Activated CD8-positive, alpha-beta T cell treated with anti-CD3 and anti-CD28 coated beads, Interleukin-2, amount 10 ng/mL, durations not matched to agents 7 days and 5 days (primary cell): Measurements from ENCODE around the gene PADI2. TPM values are rescaled to one million over a fixed set of nuclear protein-coding genes. Genes with fewer than 3 reads are reported as not detected.
A peak's percentile ranks its signal among the peaks of the same experiment; 100 is the strongest.

Experiments used
- ATAC-seq: fragments of 150-1000 bp; cut with Tn5 transposase; one replicate; pipeline ENCODE4 v1.10.0; 2021; ENCODE audit warnings: moderate library complexity
- CTCF ChIA-PET: fragments of 350-600 bp; sonication (Branson Sonifier 250); formaldehyde crosslinking; loops from one replicate; lab custom pipeline; 2021; ENCODE audit warnings: antibody characterized with exemption; lab: Charles Lee
- POLR2A ChIA-PET: fragments of 350-600 bp; sonication (Branson Sonifier 250); formaldehyde crosslinking; loops from one replicate; lab custom pipeline; 2021; ENCODE audit warnings: antibody characterized with exemption; lab: Charles Lee
- DNase-seq: peaks from one replicate; pipeline ENCODE4 v3.0.0-alpha.2; 2020
- H3K27ac Mint-ChIP-seq: one replicate; pipeline ENCODE4 v1.8.0; 2021; ENCODE audit warnings: mild to moderate bottlenecking, mixed read lengths
- H3K27me3 Mint-ChIP-seq: one replicate; pipeline ENCODE4 v1.8.0; 2021; ENCODE audit warnings: low read depth, mixed read lengths
- H3K36me3 Mint-ChIP-seq: one replicate; pipeline ENCODE4 v1.8.0; 2021; ENCODE audit warnings: low read depth, mixed read lengths
- H3K4me1 Mint-ChIP-seq: one replicate; pipeline ENCODE4 v1.8.0; 2021; ENCODE audit warnings: low read depth, mixed read lengths
- H3K4me3 Mint-ChIP-seq: one replicate; pipeline ENCODE4 v1.8.0; 2021; ENCODE audit warnings: mild to moderate bottlenecking, mixed read lengths
- H3K9me3 Mint-ChIP-seq: one replicate; pipeline ENCODE4 v1.8.0; 2022; ENCODE audit warnings: mixed read lengths; ENCODE audit not compliant: insufficient read depth
- total RNA-seq, 2 experiments: library from RNA; stranded (reverse); gene quantifications; one replicate each; pipeline ENCODE4 v1.2.3, GENCODE V29; 2021

Gene PADI2
- total RNA-seq, 2 experiments from 2014 or later, result not detected

GRCh38 chr1:17024721-17025120 is 94.5 kb downstream of the PADI2 start:
- DNase-seq, result no peak
- Mint-ChIP-seq H3K4me3 (no peak overlapping the region), H3K4me1 (peaks cover 7% of the 10 kb centered on the region), H3K27ac (peak overlapping the region; percentile 20), H3K9me3 (no peaks in the 10 kb centered on the region), H3K27me3 (no peaks in the 10 kb centered on the region), H3K36me3 (peaks cover 53% of the 10 kb centered on the region)
- ChIA-PET CTCF (interaction anchor here (2.1 kb wide), 1 partner anchor 24 kb away, joined by 7 read pairs; no protein-coding TSS in a partner anchor), POLR2A (no interaction called here)
- no peak for ATAC-seq

- ATAC-seq (no peak), DNase-seq (no peak)
- Mint-ChIP-seq H3K27ac (no peak overlapping the region), H3K4me3 (no peak overlapping the region), H3K36me3 (peaks cover 57% of the 10 kb centered on the region), H3K27me3 (no peaks in the 10 kb centered on the region), H3K4me1 (peaks cover 16% of the 10 kb centered on the region), H3K9me3 (no peaks in the 10 kb centered on the region)
- CTCF ChIA-PET, result interaction anchor here (1.3 to 2.1 kb wide), 2 partner anchors 11 to 25 kb away, joined by 3 to 7 read pairs; no protein-coding TSS in a partner anchor
- POLR2A ChIA-PET, result no interaction called here
Measured at GRCh38 chr1:17023573-17023972, 95.7 kb downstream of the PADI2 start.

GRCh38 chr1:17023102-17023501 is 96.1 kb downstream of the PADI2 start:
- Mint-ChIP-seq H3K4me1 (peaks cover 18% of the 10 kb centered on the region), H3K27me3 (no peaks in the 10 kb centered on the region), H3K36me3 (peaks cover 56% of the 10 kb centered on the region), H3K4me3 (no peak overlapping the region), H3K9me3 (no peaks in the 10 kb centered on the region), H3K27ac (no peak overlapping the region)
- ChIA-PET CTCF (interaction anchor here (0.8 to 2.1 kb wide), 4 partner anchors 10 to 25 kb away, joined by 3 to 7 read pairs (median 4); no protein-coding TSS in a partner anchor), POLR2A (no interaction called here)
- DNase-seq (no peak), ATAC-seq (no peak)

GRCh38 chr1:17021896-17022295 is 97.4 kb downstream of the PADI2 start:
- H3K36me3 Mint-ChIP-seq, result peaks cover 49% of the 10 kb centered on the region
- H3K9me3 Mint-ChIP-seq, result no peaks in the 10 kb centered on the region
- no peak overlapping the region for H3K27ac Mint-ChIP-seq
- ChIA-PET POLR2A (interaction anchor here (1.1 kb wide), 1 partner anchor 117 kb away, joined by 3 read pairs; no protein-coding TSS in a partner anchor), CTCF (interaction anchor here (1.5 kb wide), 1 partner anchor 14 kb away, joined by 5 read pairs; no protein-coding TSS in a partner anchor)
- H3K27me3 Mint-ChIP-seq, result no peaks in the 10 kb centered on the region
- peaks cover 18% of the 10 kb centered on the region for H3K4me1 Mint-ChIP-seq
- H3K4me3 Mint-ChIP-seq, result no peak overlapping the region
- no peak for DNase-seq
- ATAC-seq, result no peak

- CTCF ChIA-PET, result interaction anchor here (0.5 to 1.5 kb wide), 4 partner anchors 11 to 39 kb away, joined by 3 to 5 read pairs (median 4); no protein-coding TSS in a partner anchor
- ATAC-seq (no peak), DNase-seq (no peak)
- H3K27me3 Mint-ChIP-seq, result no peaks in the 10 kb centered on the region
- no peaks in the 10 kb centered on the region for H3K9me3 Mint-ChIP-seq
- POLR2A ChIA-PET, result no interaction called here
- no peak overlapping the region for H3K4me3 Mint-ChIP-seq
- peaks cover 46% of the 10 kb centered on the region for H3K36me3 Mint-ChIP-seq
- H3K27ac Mint-ChIP-seq, result no peak overlapping the region
- peaks cover 18% of the 10 kb centered on the region for H3K4me1 Mint-ChIP-seq
Measured at GRCh38 chr1:17020502-17020901, 98.7 kb downstream of the PADI2 start.

GRCh38 chr1:17018849-17019248 is 100.4 kb downstream of the PADI2 start:
- ChIA-PET POLR2A (interaction anchor here (0.9 kb wide), 1 partner anchor 36 kb away, joined by 4 read pairs; no protein-coding TSS in a partner anchor), CTCF (interaction anchor here (1.2 to 1.3 kb wide), 2 partner anchors 10 to 27 kb away, joined by 4 read pairs; no protein-coding TSS in a partner anchor)
- H3K36me3 Mint-ChIP-seq, result peaks cover 37% of the 10 kb centered on the region
- ATAC-seq (no peak), DNase-seq (no peak)
- no peaks in the 10 kb centered on the region for H3K27me3 Mint-ChIP-seq
- H3K27ac Mint-ChIP-seq, result peak overlapping the region; percentile 30
- peaks cover 19% of the 10 kb centered on the region for H3K4me1 Mint-ChIP-seq
- no peak overlapping the region for H3K4me3 Mint-ChIP-seq
- H3K9me3 Mint-ChIP-seq, result no peaks in the 10 kb centered on the region

- POLR2A ChIA-PET, result no interaction called here
- H3K4me3 Mint-ChIP-seq, result no peak overlapping the region
- peaks cover 31% of the 10 kb centered on the region for H3K36me3 Mint-ChIP-seq
- H3K27ac Mint-ChIP-seq, result no peak overlapping the region
- H3K9me3 Mint-ChIP-seq, result no peaks in the 10 kb centered on the region
- CTCF ChIA-PET, result no interaction called here
- H3K27me3 Mint-ChIP-seq, result peaks cover 4% of the 10 kb centered on the region
- ATAC-seq (no peak), DNase-seq (no peak)
- peaks cover 31% of the 10 kb centered on the region for H3K4me1 Mint-ChIP-seq
Measured at GRCh38 chr1:17017435-17017834, 101.8 kb downstream of the PADI2 start.

Other genes starting within 250 kb of the PADI2 start
- 1,000 to 10,000 TPM; 1,730 to 2,232 TPM for gene RNU1-2, start 223.5 kb downstream of the PADI2 start, total RNA-seq
- gene CROCC, start 197.5 kb downstream of the PADI2 start, total RNA-seq, result 10 to 100 TPM; 31.7 to 33.1 TPM
- gene MFAP2, start 138.8 kb downstream of the PADI2 start, total RNA-seq, result not detected
- gene ATP13A2, start 107.5 kb downstream of the PADI2 start, total RNA-seq, result 10 to 100 TPM; 42.7 to 51.4 TPM
- 100 to 1,000 TPM in 1 of 2 experiments, 10 to 100 TPM in 1; 90.4 to 101 TPM for gene SDHB, start 65.4 kb downstream of the PADI2 start, total RNA-seq
- not detected for gene PADI1, start 85.7 kb upstream of the PADI2 start, total RNA-seq
- gene PADI3, start 129.6 kb upstream of the PADI2 start, total RNA-seq, result not detected
- gene PADI4, start 188.7 kb upstream of the PADI2 start, total RNA-seq, result 1 to 10 TPM in 1 of 2 experiments, under 1 TPM in 1; 0.95 to 1.0 TPM